ENCODE results near the gene EML6. TPM values are rescaled to one million over a fixed set of nuclear protein-coding genes. Genes with fewer than 3 reads are reported as not detected.
A peak's percentile ranks its signal among the peaks of the same experiment; 100 is the strongest.

EML6 gene
- polyA plus RNA-seq, 1 donor (not counting 4 experiments of a cell fraction or from before 2014, with no cell fraction given), result 0.96 TPM

GRCh38 chr2:54773838-54774237, 50.4 kb downstream of the EML6 start:
- Histone ChIP-seq H3K4me1 (ENCODE audit: control insufficient read depth, extremely low read depth, insufficient read depth, low read length) (peaks cover 26% of the 10 kb centered on the region), H2AFZ (ENCODE audit: control insufficient read depth, low read length) (no peak overlapping the region), H3K9me1 (ENCODE audit: control insufficient read depth, extremely low read depth, insufficient read depth, low read length) (no peaks in the 10 kb centered on the region), H3K79me2 (ENCODE audit: control insufficient read depth, insufficient read depth, low read length) (no peaks in the 10 kb centered on the region), H3K36me3 (ENCODE audit: control insufficient read depth in 2 of 2, extremely low read depth in 1 of 2, insufficient read depth in 2 of 2, low read length in 2 of 2) (no peaks in the 10 kb centered on the region), H3K4me2 (ENCODE audit: control insufficient read depth, extremely low read depth, insufficient read depth, low read depth, low read length) (no peak overlapping the region), H3K9ac (ENCODE audit: control insufficient read depth, extremely low read depth, insufficient read depth, low read length) (no peak overlapping the region), H3K27me3 (ENCODE audit: control insufficient read depth, extremely low read depth, insufficient read depth, low read length) (no peaks in the 10 kb centered on the region), H3K9me3 (ENCODE audit: control insufficient read depth, low read depth, low read length) (peaks cover 6% of the 10 kb centered on the region), H3K27ac (ENCODE audit: control insufficient read depth, insufficient read depth, low read length) (no peak overlapping the region), H3K4me3 (ENCODE audit: control insufficient read depth in 2 of 3, extremely low read depth in 1 of 3, insufficient read depth in 2 of 3, low read depth in 1 of 3, low read length in 3 of 3) (no peak overlapping the region), H4K20me1 (ENCODE audit: control insufficient read depth, extremely low read depth, insufficient read depth, low read length) (no peaks in the 10 kb centered on the region)
- TF ChIP-seq EZH2 (IDR thresholded peaks at IDR 0.05; ENCODE audit: low read length) (no peak), CTCF (optimal IDR thresholded peaks at IDR 0.05 in 1 of 3, IDR thresholded peaks at IDR 0.05 in 1 of 3, conservative IDR thresholded peaks at IDR 0.05 in 1 of 3; ENCODE audit: extremely low read depth in 1 of 3, insufficient read depth in 2 of 3, low read length in 3 of 3) (peak in 2 of 3 experiments; percentile 32)
- DNase-seq (ENCODE audit: low read depth, low spot score) (no peak), FAIRE-seq (no peak)
- dilution Hi-C loops (cut with MboI; ENCODE audit: extremely low pct_ligation_motif_present, low sequenced_read_pairs), result no loop called here

- Histone ChIP-seq H3K27me3 (ENCODE audit: control insufficient read depth, extremely low read depth, insufficient read depth, low read length) (no peaks in the 10 kb centered on the region), H3K27ac (ENCODE audit: control insufficient read depth, insufficient read depth, low read length) (no peak overlapping the region), H3K9me3 (ENCODE audit: control insufficient read depth, low read depth, low read length) (peaks cover 6% of the 10 kb centered on the region), H3K79me2 (ENCODE audit: control insufficient read depth, insufficient read depth, low read length) (no peaks in the 10 kb centered on the region), H3K4me2 (ENCODE audit: control insufficient read depth, extremely low read depth, insufficient read depth, low read depth, low read length) (no peak overlapping the region), H3K4me1 (ENCODE audit: control insufficient read depth, extremely low read depth, insufficient read depth, low read length) (peaks cover 23% of the 10 kb centered on the region), H3K9me1 (ENCODE audit: control insufficient read depth, extremely low read depth, insufficient read depth, low read length) (no peaks in the 10 kb centered on the region), H2AFZ (ENCODE audit: control insufficient read depth, low read length) (no peak overlapping the region), H3K36me3 (ENCODE audit: control insufficient read depth in 2 of 2, extremely low read depth in 1 of 2, insufficient read depth in 2 of 2, low read length in 2 of 2) (no peaks in the 10 kb centered on the region), H4K20me1 (ENCODE audit: control insufficient read depth, extremely low read depth, insufficient read depth, low read length) (no peaks in the 10 kb centered on the region), H3K9ac (ENCODE audit: control insufficient read depth, extremely low read depth, insufficient read depth, low read length) (no peak overlapping the region), H3K4me3 (ENCODE audit: control insufficient read depth in 2 of 3, extremely low read depth in 1 of 3, insufficient read depth in 2 of 3, low read depth in 1 of 3, low read length in 3 of 3) (no peak overlapping the region)
- dilution Hi-C loops (cut with MboI; ENCODE audit: extremely low pct_ligation_motif_present, low sequenced_read_pairs), result no loop called here
- FAIRE-seq (no peak), DNase-seq (ENCODE audit: low read depth, low spot score) (no peak)
- TF ChIP-seq EZH2 (IDR thresholded peaks at IDR 0.05; ENCODE audit: low read length) (no peak), CTCF (optimal IDR thresholded peaks at IDR 0.05 in 1 of 3, IDR thresholded peaks at IDR 0.05 in 1 of 3, conservative IDR thresholded peaks at IDR 0.05 in 1 of 3; ENCODE audit: extremely low read depth in 1 of 3, insufficient read depth in 2 of 3, low read length in 3 of 3) (no peak)
These were observed 52.2 kb downstream of the EML6 start for GRCh38 chr2:54775710-54776109.

Measured in keratinocyte (primary cell).